ENCODE results near the gene MACF1.
"Not testable (repeated sequence)": the region's sequence is repeated elsewhere in the genome, so short reads cannot be mapped to it uniquely, and the experiment has no call there.

Gene MACF1

DNA sequence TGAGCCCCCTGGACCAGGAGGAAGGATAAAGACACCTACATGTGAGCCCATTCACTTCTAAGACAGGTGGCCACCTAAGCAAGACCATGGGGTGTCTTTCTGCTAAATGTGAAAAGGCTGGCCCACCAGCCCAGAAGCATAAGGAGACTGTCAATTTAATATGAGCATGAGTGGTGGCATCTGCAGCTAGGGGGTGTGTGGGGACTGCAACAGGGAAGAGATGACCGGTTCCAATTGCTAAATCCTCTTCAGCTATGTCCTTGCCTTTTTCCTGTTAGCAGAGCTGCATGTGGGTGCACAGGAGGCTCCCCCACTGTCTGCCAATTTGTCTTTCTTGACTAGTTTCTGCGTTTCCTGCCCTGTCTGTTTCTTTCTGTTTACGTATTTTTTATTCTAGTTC is 264.7 kb downstream of the MACF1 start:
- Histone ChIP-seq H3K4me1 (ENCODE audit: control insufficient read depth, insufficient read depth, low read length) (peaks cover 5% of the 10 kb centered on the region), H3K36me3 (ENCODE audit: control insufficient read depth, insufficient read depth, low read length) (peaks cover 45% of the 10 kb centered on the region), H3K27ac (ENCODE audit: low read depth, low read length) (no peak overlapping the region), H3K27me3 (ENCODE audit: control insufficient read depth, insufficient read depth, low read length) (no peaks in the 10 kb centered on the region), H3K4me3 (ENCODE audit: low read length) (no peak overlapping the region), H3K9ac (ENCODE audit: low read length) (peak overlapping the region; percentile 4)

DNA sequence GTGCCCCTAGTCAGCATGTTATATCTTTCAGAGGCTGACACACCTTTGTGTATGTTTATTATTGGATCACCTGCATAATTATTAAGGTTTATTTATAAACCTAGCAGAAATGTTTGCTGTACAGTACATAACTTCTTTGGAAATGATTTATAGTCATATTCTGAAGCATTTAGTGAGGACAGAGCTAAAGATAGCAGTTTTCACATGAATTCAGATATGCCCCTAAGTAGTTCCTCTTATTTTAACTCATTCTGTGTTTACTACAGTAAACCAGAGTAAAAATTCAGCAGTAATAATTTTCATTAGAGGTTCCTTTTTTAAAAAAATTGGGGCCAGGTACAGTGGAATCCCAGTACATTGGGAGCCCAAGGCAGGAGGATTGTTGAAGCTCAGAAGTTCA is 265.5 kb downstream of the MACF1 start:
- Histone ChIP-seq H3K27ac (ENCODE audit: low read depth, low read length) (no peak overlapping the region), H3K9ac (ENCODE audit: low read length) (no peak overlapping the region), H3K4me1 (ENCODE audit: control insufficient read depth, insufficient read depth, low read length) (peaks cover 5% of the 10 kb centered on the region), H3K27me3 (ENCODE audit: control insufficient read depth, insufficient read depth, low read length) (no peaks in the 10 kb centered on the region), H3K36me3 (ENCODE audit: control insufficient read depth, insufficient read depth, low read length) (peaks cover 41% of the 10 kb centered on the region), H3K4me3 (ENCODE audit: low read length) (no peak overlapping the region)

DNA sequence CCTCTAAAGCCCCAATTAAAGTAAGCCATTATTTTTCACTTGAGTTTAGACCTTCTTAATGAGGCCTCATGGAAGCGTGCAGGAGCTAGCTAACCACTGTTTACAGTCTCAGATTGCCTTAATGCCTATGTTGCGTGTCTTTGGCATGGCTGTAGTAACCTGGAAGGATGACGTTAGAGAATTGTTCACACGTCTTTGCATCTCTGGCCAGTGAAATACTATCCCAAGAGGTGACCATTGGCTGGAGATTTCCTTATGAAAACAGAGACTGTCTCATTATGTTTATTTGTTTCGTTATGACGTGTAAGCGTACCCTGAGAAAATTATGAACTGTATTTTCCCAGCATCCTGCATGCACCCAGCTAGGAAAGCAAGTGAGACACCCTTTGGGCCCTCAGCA is 268.3 kb downstream of the MACF1 start:
- no peak overlapping the region for H3K27ac ChIP-seq (ENCODE audit: low read depth, low read length)
- H3K4me1 ChIP-seq (ENCODE audit: control insufficient read depth, insufficient read depth, low read length): no peaks in the 10 kb centered on the region
- H3K27me3 ChIP-seq (ENCODE audit: control insufficient read depth, insufficient read depth, low read length): no peaks in the 10 kb centered on the region
- no peak overlapping the region for H3K9ac ChIP-seq (ENCODE audit: low read length)
- H3K36me3 ChIP-seq (ENCODE audit: control insufficient read depth, insufficient read depth, low read length): peaks cover 29% of the 10 kb centered on the region
- no peak overlapping the region for H3K4me3 ChIP-seq (ENCODE audit: low read length)

DNA sequence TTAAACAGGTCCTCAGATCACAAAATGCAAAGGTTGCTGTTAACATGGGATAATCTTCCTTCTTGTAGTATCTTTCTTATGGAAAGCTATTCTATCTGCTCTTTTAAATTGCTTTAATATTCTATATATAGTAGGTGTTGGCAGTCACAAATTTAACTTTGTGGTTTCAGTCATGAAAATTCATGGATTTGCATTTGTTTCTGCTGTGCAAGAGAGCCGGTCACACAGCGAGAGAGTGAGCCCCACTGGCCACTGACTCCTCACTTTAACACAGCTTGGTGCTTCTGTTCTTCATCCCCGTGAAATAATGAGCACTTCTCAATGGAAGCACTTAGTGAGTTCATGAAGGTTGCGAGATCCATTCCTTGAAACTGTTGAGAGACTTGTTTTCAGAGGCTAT is 268.8 kb downstream of the MACF1 start:
- peaks cover 29% of the 10 kb centered on the region for H3K36me3 ChIP-seq (ENCODE audit: control insufficient read depth, insufficient read depth, low read length)
- H3K4me1 ChIP-seq (ENCODE audit: control insufficient read depth, insufficient read depth, low read length): peaks cover 2% of the 10 kb centered on the region
- no peak overlapping the region for H3K27ac ChIP-seq (ENCODE audit: low read depth, low read length)
- no peak overlapping the region for H3K4me3 ChIP-seq (ENCODE audit: low read length)
- H3K9ac ChIP-seq (ENCODE audit: low read length): no peak overlapping the region
- H3K27me3 ChIP-seq (ENCODE audit: control insufficient read depth, insufficient read depth, low read length): no peaks in the 10 kb centered on the region

DNA sequence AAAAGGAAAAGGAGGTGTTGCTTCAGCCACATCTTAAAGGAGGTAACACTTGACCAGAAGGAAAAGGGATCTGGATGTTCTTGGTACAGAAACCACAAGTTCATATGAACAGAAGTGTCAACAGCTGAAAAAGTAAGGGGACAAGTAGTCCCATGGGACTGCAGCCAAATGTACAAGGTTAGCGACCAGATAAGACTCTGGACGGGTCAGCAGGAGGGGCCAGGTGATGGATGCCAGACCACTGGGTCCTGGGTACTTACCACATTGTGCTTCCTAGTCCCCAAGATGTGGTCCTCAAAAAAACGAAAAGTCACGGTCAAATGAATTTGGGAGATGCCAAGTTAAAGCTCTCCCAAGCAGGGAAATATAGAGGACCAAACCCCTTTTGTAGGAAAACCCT is 270.3 kb downstream of the MACF1 start:
- Histone ChIP-seq H3K9ac (ENCODE audit: low read length) (no peak overlapping the region), H3K27ac (ENCODE audit: low read depth, low read length) (no peak overlapping the region), H3K36me3 (ENCODE audit: control insufficient read depth, insufficient read depth, low read length) (peaks cover 23% of the 10 kb centered on the region), H3K4me3 (ENCODE audit: low read length) (no peak overlapping the region), H3K27me3 (ENCODE audit: control insufficient read depth, insufficient read depth, low read length) (no peaks in the 10 kb centered on the region), H3K4me1 (ENCODE audit: control insufficient read depth, insufficient read depth, low read length) (peaks cover 2% of the 10 kb centered on the region)

DNA sequence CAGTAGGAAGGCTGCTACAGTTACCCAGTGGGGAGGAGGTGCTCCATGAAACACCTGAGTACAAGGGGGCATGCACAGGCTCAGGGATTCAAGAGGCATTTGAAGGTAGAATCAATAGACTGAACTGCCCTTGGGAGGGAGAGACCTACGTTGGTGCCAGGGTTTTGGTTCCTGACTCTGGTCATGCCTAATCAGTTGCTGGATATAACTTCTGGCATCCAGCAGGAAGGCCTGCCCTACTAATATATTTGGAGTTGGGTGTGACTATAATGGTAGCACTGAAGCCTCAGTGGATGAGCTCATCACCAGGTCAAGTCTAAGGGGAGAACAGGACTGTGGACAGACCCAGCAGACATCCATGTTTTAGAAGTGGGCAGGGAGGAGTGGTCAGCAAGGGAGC is 271.1 kb downstream of the MACF1 start:
- not testable (repeated sequence) for H3K9ac ChIP-seq (ENCODE audit: low read length); H3K4me1 ChIP-seq (ENCODE audit: control insufficient read depth, insufficient read depth, low read length); H3K27ac ChIP-seq (ENCODE audit: low read depth, low read length); H3K4me3 ChIP-seq (ENCODE audit: low read length); H3K27me3 ChIP-seq (ENCODE audit: control insufficient read depth, insufficient read depth, low read length)
- peaks cover 22% of the 10 kb centered on the region for H3K36me3 ChIP-seq (ENCODE audit: control insufficient read depth, insufficient read depth, low read length)

DNA sequence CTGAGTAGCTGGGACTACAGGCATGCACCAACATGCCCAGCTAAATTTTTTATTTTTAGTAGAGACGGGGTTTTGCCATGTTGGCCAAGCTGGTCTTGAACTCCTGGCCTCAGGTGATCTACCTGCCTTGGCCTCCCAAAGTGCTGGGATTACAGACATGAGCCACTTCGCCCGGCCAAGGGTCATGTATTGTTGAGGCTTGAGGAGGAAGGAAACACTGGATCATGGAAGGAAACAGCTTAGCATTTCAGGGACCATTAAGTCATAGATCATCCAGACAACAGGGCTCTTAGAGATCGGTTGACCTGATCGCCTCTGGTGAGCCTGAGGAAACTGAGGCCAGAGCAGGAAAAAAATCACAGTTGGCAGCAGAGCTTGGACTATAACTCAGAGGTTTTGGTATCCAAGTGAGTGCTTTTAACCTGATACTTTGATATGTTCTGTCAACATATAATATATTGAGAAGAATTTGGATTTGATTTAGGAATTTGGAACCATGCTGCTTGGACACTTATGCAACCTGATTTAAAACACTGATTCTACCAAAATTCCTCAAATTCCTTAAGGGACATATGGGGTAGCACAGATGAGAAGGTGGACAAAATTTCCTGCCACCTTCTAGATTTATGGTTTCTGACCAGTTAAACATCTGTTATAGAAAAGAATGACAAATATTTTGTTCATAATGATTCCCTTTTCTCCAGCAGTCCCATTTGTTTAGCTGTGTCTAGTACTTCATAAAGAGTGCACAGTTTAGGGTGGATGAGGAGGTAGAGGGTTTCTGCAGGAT is 273.8 kb downstream of the MACF1 start:
- Histone ChIP-seq H3K36me3 (ENCODE audit: control insufficient read depth, insufficient read depth, low read length) (peaks cover 27% of the 10 kb centered on the region), H3K27me3 (ENCODE audit: control insufficient read depth, insufficient read depth, low read length) (no peaks in the 10 kb centered on the region), H3K4me3 (ENCODE audit: low read length) (no peak overlapping the region), H3K9ac (ENCODE audit: low read length) (no peak overlapping the region), H3K4me1 (ENCODE audit: control insufficient read depth, insufficient read depth, low read length) (peaks cover 2% of the 10 kb centered on the region), H3K27ac (ENCODE audit: low read depth, low read length) (no peak overlapping the region)

DNA sequence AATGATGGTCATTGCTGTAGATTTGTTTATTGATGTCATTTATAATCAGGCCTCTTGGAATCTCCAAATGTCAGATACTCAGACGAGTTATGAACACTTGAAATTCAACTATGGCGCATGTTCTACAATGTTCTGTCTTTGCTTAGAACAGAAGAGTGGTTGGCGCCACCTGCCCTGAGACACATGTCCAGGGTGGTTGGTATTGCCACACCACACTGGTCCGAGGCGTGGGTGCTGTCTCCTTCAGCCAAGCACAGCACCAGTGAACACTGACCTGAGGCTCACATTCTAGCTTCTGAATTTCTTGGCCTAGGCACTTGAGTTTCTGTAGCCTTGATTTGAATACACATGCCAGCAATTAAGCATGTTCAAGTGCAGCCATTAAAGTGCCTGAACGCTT is 276.8 kb downstream of the MACF1 start:
- no peak overlapping the region for H3K27ac ChIP-seq (ENCODE audit: low read depth, low read length)
- no peak overlapping the region for H3K4me3 ChIP-seq (ENCODE audit: low read length)
- H3K36me3 ChIP-seq (ENCODE audit: control insufficient read depth, insufficient read depth, low read length): peaks cover 41% of the 10 kb centered on the region
- no peaks in the 10 kb centered on the region for H3K27me3 ChIP-seq (ENCODE audit: control insufficient read depth, insufficient read depth, low read length)
- H3K9ac ChIP-seq (ENCODE audit: low read length): no peak overlapping the region
- peaks cover 2% of the 10 kb centered on the region for H3K4me1 ChIP-seq (ENCODE audit: control insufficient read depth, insufficient read depth, low read length)

DNA sequence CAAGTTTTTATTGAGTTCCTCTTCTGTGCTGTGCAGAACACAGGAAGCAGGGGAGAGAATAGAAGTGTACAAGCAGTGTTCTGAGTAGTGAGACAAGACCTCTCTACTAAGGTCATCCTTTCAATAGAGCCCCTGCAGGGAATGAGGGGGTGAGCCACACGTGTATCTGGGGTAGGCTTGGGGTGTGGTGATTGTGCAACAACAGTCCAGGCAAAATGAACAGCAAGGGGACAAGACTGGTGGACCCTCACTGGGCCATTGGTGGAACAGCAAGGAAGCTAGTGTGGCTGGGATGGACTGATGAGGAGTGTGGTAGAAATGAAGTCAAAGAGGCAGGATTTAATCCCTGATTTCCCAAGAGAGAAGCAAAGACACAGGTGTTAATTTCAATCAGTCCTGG is 278.8 kb downstream of the MACF1 start:
- peaks cover 48% of the 10 kb centered on the region for H3K36me3 ChIP-seq (ENCODE audit: control insufficient read depth, insufficient read depth, low read length)
- no peaks in the 10 kb centered on the region for H3K27me3 ChIP-seq (ENCODE audit: control insufficient read depth, insufficient read depth, low read length)
- no peak overlapping the region for H3K27ac ChIP-seq (ENCODE audit: low read depth, low read length)
- no peak overlapping the region for H3K9ac ChIP-seq (ENCODE audit: low read length)
- H3K4me1 ChIP-seq (ENCODE audit: control insufficient read depth, insufficient read depth, low read length): peaks cover under 1% of the 10 kb centered on the region
- H3K4me3 ChIP-seq (ENCODE audit: low read length): no peak overlapping the region

DNA sequence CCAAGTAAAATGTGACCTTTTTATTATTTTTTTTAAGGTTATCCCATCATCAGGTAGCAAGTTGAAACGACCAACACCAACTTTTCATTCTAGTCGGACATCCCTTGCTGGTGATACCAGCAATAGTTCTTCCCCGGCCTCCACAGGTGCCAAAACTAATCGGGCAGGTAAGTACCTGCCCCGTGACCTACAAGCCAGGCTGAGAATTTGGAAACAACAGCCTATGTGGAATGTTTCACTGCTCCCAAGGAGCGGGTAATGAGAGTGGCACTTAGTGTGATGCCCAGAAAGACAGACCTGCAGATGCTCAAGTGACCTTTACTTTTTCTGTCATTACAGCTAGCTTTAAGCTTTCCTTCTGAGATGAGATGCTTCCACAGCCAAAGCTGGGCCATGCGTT is 280.1 kb downstream of the MACF1 start:
- Histone ChIP-seq H3K36me3 (ENCODE audit: control insufficient read depth, insufficient read depth, low read length) (peaks cover 44% of the 10 kb centered on the region), H3K27ac (ENCODE audit: low read depth, low read length) (no peak overlapping the region), H3K4me3 (ENCODE audit: low read length) (no peak overlapping the region), H3K27me3 (ENCODE audit: control insufficient read depth, insufficient read depth, low read length) (no peaks in the 10 kb centered on the region), H3K9ac (ENCODE audit: low read length) (no peak overlapping the region), H3K4me1 (ENCODE audit: control insufficient read depth, insufficient read depth, low read length) (no peaks in the 10 kb centered on the region)

DNA sequence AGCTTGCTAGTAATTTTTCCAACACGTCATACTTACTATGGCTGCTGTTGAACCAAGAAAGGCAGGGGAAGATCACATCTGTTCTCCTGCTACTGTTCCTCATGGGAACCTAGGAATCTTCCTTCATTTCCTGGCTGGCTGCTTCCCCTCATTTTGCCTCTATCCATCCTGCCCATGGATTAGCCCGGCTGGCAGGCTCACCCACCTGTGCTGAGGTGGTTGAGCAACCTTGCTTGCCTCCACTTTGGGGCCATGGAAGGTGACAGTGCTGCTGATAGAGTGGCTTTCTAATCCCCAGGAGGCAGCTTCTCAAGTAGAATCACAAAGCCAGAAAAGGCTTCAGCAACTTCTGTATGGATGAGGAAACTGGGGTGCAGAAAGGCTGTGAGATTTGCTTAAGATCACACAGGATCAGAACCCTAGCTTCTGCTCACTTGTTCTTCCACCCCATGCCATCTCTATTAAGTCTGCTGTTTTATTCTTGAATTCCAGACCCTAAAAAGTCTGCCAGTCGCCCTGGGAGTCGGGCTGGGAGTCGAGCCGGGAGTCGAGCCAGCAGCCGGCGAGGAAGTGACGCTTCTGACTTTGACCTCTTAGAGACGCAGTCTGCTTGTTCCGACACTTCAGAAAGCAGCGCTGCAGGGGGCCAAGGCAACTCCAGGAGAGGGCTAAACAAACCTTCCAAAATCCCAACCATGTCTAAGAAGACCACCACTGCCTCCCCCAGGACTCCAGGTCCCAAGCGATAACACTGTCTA is 280.7 kb downstream of the MACF1 start:
- no peaks in the 10 kb centered on the region for H3K27me3 ChIP-seq (ENCODE audit: control insufficient read depth, insufficient read depth, low read length)
- no peak overlapping the region for H3K9ac ChIP-seq (ENCODE audit: low read length)
- H3K4me1 ChIP-seq (ENCODE audit: control insufficient read depth, insufficient read depth, low read length): no peaks in the 10 kb centered on the region
- H3K4me3 ChIP-seq (ENCODE audit: low read length): no peak overlapping the region
- H3K27ac ChIP-seq (ENCODE audit: low read depth, low read length): no peak overlapping the region
- peaks cover 40% of the 10 kb centered on the region for H3K36me3 ChIP-seq (ENCODE audit: control insufficient read depth, insufficient read depth, low read length)

DNA sequence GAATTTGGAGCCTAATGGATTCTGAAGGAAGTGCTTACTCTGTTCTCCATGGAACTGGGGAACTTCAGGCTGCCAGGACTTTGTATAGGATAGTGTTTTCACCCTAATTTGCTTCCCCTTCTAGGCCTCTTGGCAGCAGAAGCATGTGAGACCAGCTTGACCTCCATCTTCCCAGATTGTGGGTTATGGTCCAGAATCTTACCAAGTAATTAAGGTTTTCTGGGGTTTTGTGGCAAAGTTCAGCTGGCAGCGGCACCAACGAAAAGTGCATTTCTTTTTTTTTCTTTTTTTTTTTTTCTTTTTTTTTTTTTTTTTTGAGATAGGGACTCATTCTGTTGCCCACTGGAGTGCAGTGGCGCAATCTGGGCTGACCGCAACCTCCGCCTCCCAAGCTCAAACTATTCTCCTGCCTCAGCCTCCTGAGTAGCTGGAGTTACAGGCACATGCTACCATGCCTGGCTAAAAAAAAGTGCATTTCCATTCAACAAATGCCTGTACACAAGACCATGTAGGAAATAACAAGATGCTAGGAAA is 283.6 kb downstream of the MACF1 start:
- Histone ChIP-seq H3K36me3 (ENCODE audit: control insufficient read depth, insufficient read depth, low read length) (peaks cover 27% of the 10 kb centered on the region), H3K27ac (ENCODE audit: low read depth, low read length) (no peak overlapping the region), H3K4me1 (ENCODE audit: control insufficient read depth, insufficient read depth, low read length) (no peaks in the 10 kb centered on the region), H3K27me3 (ENCODE audit: control insufficient read depth, insufficient read depth, low read length) (peaks cover 7% of the 10 kb centered on the region), H3K4me3 (ENCODE audit: low read length) (no peak overlapping the region), H3K9ac (ENCODE audit: low read length) (no peak overlapping the region)

Data from rectal smooth muscle tissue (tissue), 1 donor.